GM21526 (cell line): ENCODE data around the gene ELL.

Experiments
- ATAC-seq: cut with Tn5 transposase; IDR thresholded peaks from one replicate; pipeline ENCODE4 v1.9.1; 2021; ENCODE audit warnings: moderate library complexity; ENCODE audit not compliant: unreplicated experiment, low FRiP score

Gene ELL

GRCh38 chr19:18450021-18450930 lies 71.6 kb downstream of the ELL start:
- ATAC-seq, result no peak

GRCh38 chr19:18449552-18449951 lies 72.3 kb downstream of the ELL start:
- no peak for ATAC-seq

GRCh38 chr19:18446811-18447359 lies 75.0 kb downstream of the ELL start:
- no peak for ATAC-seq

- no peak for ATAC-seq
Measured at GRCh38 chr19:18446145-18446810, 75.6 kb downstream of the ELL start.

GRCh38 chr19:18445262-18445948 lies 76.5 kb downstream of the ELL start:
- no peak for ATAC-seq

GRCh38 chr19:18444513-18444912 lies 77.4 kb downstream of the ELL start:
- no peak for ATAC-seq

- no peak for ATAC-seq
Measured at GRCh38 chr19:18443831-18444230, 78.0 kb downstream of the ELL start.

- ATAC-seq, result no peak
Measured at GRCh38 chr19:18443406-18443805, 78.5 kb downstream of the ELL start.

GRCh38 chr19:18442941-18443340 lies 78.9 kb downstream of the ELL start:
- ATAC-seq, result no peak

- no peak for ATAC-seq
Measured at GRCh38 chr19:18441804-18442788, 79.8 kb downstream of the ELL start.

- no peak for ATAC-seq
Measured at GRCh38 chr19:18440936-18441803, 80.7 kb downstream of the ELL start.

GRCh38 chr19:18440415-18440877 lies 81.4 kb downstream of the ELL start:
- no peak for ATAC-seq

GRCh38 chr19:18439910-18440237 lies 82.0 kb downstream of the ELL start:
- no peak for ATAC-seq

- no peak for ATAC-seq
Measured at GRCh38 chr19:18439025-18439909, 82.6 kb downstream of the ELL start.

GRCh38 chr19:18438331-18439024 lies 83.4 kb downstream of the ELL start:
- no peak for ATAC-seq

- ATAC-seq, result no peak
Measured at GRCh38 chr19:18437491-18438330, 84.2 kb downstream of the ELL start, which contains the start of gene ISYNA1. Gene ISYNA1 (minus strand): TSS chr19:18438133. CDS start chr19:18437979, 154 bp downstream.
